Hepatocyte (in vitro differentiated cells): Measurements from ENCODE around the gene SNED1.

Source experiments
- CTCF ChIP-seq: fragments of 200-600 bp; sonication (generic); IDR thresholded peaks from 2 replicates; pipeline ENCODE4 v1.5.1; 2016; ENCODE audit warnings: antibody characterized with exemption, mild to moderate bottlenecking; ENCODE audit not compliant: poor library complexity
- EZH2 ChIP-seq: fragments of 200-600 bp; sonication (generic); IDR thresholded peaks from 2 replicates; pipeline ENCODE4 v1.6.1; 2016; ENCODE audit warnings: antibody characterized with exemption, mild to moderate bottlenecking, borderline replicate concordance

DNA sequence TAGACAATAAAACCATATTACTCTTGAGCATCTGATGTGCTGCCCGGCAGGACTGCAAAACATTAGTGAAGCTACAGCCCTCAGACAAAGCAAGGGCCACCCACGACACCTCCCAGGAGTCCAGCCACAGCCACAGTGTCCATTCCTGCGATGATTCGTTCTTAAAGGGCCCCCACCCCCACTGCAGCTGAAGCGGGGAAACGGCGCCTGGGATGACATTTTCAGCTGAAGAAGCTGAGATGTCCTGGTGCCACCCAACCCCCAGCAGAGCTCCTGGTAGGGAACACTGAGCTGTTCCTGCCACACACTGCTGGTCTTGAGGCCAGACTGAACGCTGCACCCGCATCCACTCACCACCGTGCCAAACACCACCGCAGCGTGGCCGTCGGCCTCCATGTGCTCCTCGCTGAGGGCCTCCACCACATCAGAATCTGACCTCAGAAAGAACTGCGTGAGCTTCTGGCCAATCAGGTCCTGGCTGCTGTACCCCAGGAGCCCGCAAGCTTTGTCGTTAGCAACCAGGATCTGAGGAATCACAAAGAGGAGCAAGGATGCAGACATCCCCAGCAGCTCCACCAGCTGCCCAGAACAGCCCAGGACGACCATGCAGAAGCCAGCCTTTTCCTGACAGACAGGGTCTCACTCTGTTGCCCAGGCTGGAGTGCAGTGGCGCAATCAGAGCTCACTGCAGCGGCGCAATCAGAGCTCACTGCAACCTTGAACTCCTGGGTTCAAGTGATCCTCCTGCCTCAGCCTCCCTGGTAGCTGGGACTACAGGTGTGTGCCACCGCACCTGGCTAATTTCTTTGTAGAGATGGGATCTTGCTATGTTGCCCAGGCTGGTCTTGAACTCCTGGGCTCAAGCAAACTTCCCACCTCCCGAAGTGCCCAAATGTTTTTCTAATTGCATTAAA, 141.4 kb downstream of the SNED1 start:
- TF ChIP-seq CTCF, result no peak
- TF ChIP-seq EZH2, result no peak
